GM21576 (cell line): Measurements from ENCODE around the gene SEMA4C.

Experiments
- ATAC-seq: cut with Tn5 transposase; IDR thresholded peaks from one replicate; pipeline ENCODE4 v1.9.1; 2021; ENCODE audit warnings: mild to moderate bottlenecking, moderate library complexity; ENCODE audit not compliant: unreplicated experiment

SEMA4C gene

DNA sequence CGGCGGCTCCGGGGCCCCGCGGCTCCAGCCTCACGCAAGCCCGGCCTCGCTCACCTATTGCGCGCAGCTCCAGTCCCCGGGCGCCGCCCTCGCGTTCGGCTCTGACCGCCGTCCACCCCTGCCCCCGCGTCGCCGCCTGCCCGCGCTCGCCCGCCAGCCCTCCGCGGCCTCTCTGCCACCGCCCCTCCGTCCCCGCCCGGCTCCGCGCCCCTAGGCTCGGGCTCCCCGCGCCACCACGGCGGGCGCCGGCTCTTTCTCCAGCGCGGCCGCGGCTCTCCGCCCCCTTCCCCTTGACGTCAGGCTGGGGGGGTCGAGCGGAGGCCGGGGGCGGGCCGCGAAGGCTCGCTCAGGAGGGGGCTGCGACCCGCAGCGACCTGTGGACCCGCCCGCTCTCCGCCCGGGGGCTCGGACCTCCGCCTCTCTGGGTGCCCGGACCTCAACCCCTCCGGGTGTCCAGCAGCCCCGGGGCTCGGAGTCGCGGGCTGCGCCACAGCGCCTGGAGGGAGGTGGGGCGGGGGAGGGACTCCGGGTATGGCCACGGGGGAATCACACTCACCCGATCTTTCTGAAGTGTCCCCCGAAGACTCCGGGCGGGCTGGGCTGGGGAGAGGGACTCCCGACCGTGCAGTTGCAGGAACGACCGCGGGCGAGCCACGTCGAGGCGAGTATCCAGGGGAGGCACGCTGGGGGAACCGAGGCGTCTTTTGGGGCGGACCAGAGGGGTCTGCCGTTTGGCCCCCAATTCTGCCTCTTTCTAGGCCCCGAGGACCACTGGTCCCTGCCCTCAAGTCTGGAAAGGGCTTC, at the start of gene SEMA4C:
Gene SEMA4C, minus strand, starts transcription at position 259 of the 804 bp plus-strand sequence. CDS start 2,194 bp downstream, outside the sequence.
- ATAC-seq = no peak

GRCh38 chr2:96918754-96919550, 49.1 kb upstream of the SEMA4C start:
- no peak for ATAC-seq

DNA sequence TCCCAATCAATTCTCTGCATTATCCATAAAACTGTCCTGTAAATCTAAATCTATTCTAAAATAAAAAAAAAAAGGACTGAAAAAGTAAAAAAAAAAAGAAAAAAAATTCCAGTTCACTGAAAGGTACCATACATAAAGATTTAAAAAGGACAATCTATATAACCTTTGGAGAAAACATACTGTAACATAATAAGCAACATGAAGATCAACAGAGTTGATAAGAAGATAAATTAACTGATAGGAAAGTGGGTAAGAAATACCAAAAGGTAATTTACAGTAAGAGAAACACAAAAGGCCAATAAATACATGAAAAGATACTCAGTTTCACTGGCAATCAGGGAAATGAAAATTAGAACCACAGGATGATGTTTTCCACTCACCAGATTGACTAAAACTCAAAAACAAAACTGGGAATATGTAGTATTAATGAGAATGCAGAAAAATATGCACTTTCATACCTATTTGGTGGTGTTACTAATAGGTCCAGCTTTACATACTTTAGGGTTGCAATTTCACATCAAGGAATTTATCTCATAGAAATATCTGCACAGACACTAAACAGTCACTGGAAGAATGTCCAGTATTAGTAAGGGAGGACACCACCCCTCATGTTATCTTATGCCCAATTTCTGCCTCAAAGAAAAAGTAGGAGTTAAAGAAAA, 48.3 kb upstream of the SEMA4C start:
- ATAC-seq = no peak

DNA sequence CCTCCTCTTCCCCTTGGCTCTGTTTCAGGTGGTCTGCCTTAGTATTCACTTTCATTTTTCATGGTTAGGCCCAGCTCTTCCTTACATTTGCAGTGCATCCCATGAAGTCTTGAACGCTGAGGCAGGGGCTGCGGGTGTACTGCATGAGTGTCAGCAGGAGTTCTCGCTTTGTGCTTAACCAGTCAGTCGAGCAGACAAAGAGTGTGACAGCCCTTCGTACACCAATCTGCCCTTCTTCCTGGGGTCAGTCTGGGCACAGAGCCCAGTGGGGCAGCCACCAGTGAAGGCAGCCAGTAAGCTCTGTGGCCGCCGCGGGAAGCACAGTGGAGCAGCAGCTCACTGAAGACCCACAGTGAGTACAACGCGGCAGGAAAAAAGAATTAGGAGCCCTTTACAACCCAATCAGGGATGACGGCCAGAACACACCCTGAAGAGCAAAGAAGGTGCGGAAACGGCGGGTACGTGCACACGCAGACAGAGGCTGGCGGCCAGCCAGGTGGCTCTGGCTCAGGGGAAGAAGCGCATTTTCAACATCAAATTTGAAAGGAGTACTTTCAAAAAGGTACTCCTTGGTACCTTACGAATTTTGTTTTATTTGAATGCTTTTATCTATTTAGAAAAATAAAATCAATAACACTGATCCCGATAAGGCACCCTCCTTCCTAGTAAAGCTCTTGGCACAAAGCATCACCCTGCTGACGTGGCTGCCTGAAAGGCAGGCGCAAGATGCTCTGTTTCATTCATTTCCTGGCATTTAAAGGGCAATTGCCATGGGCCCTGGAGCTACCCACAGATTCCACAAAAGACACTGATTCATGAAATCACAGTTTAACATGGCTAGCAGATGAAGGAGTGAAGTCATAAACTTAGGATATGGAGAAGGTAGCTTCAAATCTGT, 47.0 kb upstream of the SEMA4C start:
- ATAC-seq = no peak

DNA sequence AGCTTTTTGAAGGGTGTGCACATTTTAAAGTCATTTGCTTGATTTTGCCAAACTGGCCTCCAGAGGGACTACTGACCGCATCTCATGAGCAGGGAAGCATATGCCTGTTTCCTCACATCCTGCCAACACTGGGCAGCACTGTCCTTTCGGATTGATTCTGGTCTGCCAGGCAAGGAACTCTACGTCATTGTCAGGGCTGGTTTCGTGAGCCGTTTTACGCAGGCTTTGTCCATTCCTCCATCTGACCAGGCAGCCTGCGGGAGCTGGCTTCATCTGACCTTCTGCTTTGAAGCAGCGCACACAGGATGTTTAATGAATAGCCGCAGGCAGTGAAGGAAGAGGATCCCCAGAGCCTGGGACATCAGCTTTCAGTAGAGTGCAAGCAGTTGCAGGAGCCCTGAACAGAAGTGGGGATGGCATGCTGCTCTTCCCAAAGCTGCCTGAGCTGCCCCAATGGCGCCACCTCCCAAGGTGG, 46.3 kb upstream of the SEMA4C start:
- no peak for ATAC-seq

- ATAC-seq = no peak
These were observed 44.5 kb upstream of the SEMA4C start for GRCh38 chr2:96914332-96914731.

GRCh38 chr2:96913398-96914202, 43.7 kb upstream of the SEMA4C start:
- ATAC-seq = no peak

DNA sequence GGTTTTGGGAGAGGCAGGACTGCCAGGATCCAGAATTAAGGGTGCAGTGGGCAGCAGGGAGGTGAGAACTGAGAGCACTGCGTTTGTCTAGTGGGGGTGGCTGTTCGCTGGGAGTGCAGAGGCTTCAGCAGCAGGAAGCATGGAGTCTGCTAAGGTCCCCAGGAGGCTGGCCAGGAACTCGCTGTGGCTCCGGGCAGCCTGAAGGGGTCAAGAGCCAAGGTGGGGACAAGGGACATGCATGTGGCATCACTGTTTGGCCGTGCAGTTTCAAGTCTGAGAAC, 43.2 kb upstream of the SEMA4C start:
- no peak for ATAC-seq

GRCh38 chr2:96912346-96913116, 42.7 kb upstream of the SEMA4C start:
- ATAC-seq = no peak

GRCh38 chr2:96909611-96910021, 39.7 kb upstream of the SEMA4C start:
- ATAC-seq = no peak

DNA sequence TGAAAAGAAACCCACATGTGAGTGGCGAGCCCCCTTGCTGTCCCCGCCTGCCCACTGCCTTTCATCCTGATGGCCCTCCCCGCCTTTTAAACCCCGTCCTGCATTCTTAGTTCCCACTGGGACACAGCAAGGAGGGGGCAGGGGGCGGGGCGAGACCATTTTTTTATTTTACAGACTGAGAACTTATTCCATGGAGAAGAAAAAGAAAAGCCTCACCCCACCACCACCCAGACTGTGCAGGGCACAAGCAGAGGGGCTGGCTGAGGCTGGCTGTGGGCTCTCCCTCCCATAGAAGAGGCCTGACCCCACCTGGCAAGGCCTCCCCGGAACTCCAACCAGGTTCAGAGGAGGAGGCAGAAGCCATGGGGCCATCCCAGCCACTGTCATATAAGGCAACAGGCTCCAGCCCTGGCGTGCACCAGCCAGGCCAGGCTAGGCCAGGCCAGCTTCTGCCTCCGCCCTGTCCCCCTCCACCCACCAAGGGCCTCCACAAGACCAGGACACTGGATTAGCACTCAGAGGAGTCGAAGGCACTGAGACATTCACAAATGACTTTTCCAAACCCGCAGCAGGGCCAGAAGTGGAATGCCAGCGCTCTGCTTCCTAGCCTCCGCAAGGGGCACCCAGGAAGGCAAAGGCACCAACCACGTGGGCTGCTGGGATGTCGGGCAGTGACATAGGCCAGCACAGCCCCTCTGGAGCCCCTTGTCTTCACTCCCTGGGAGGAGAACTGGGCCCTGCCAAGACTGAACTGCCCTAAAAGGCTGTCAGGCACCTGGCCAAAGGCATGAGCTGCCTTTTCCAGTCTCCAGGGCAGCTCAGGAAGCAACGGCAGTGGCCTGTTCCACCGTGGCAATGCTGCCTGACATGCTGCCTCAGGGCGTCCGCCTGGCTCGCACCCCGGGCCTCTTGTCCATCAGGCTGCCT, 37.5 kb upstream of the SEMA4C start:
- no peak for ATAC-seq

DNA sequence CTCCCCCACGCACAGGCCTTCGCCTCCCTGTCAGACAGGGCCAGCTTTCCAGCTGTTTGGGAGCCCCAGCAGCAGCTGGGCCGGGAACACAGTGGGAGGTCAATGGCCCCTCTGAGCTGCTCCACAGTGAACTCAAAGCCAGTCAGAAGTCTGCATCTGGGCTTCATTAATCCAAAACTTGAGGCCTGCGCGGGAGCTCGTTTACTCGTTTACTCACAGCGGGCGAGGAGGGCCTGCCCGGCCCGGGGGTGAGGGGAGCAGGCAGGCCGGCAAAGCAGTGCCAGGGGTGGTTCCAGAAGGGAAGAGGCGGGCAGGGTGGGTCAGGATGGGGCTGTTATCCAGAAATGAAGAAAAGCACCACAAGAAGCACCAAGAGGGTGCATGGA, 36.8 kb upstream of the SEMA4C start:
- no peak for ATAC-seq

DNA sequence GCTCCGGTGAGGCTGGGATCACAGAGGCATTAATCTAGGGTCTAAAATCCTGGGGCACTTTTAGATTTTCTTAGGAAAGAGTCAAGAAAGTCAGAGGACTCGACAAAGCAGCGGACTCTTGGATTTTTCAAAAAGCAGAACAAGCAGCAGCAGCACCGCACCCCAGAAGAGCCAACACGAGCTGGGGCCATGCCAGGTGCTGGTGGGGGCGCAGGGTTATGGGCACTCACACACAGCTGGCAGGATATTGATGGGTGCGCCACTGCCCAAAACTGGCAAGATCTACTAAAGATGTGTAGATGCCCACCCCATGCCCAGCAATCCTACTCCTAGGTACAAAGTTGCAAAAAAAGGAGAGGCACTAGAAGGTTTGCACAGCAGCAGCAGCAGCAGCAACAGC, 33.9 kb upstream of the SEMA4C start:
- no peak for ATAC-seq

- no peak for ATAC-seq
These were observed 33.4 kb upstream of the SEMA4C start for GRCh38 chr2:96903318-96903717.

DNA sequence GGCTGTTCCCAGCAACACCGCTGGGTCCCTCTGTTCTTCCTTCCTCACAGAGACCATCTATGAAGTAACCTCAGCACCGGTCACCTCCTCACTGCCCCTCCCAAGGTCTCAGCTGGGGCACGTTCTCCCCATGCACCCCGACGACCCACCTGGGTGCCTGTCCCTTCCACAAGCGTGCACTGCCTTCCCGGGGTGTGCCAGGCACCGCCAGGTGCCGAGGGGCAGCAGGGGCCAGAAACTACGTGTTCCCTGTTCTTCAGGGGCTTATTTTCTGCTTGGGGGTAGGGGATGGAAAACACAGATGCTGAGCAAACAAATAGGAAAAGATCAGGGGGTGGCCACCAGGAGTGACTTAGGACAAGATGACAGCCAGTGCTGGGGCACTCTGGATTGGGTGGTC, 30.4 kb upstream of the SEMA4C start:
- ATAC-seq = no peak

DNA sequence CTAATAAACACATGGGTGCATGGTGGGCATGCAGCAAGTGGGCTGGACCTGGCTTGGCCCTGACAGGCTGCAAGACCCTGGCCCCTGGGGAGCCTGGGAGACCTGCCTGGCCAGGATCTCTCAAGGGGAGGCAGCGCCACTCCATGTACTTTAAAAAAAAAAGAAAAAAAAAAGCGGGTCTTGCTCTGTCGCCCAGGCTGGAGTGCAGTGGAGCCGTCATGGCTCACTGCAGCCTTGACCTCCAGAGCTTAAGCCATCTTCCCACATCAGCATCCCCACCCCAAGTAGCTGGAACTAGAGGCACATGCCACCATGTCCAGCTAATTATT, 29.5 kb upstream of the SEMA4C start:
- no peak for ATAC-seq

DNA sequence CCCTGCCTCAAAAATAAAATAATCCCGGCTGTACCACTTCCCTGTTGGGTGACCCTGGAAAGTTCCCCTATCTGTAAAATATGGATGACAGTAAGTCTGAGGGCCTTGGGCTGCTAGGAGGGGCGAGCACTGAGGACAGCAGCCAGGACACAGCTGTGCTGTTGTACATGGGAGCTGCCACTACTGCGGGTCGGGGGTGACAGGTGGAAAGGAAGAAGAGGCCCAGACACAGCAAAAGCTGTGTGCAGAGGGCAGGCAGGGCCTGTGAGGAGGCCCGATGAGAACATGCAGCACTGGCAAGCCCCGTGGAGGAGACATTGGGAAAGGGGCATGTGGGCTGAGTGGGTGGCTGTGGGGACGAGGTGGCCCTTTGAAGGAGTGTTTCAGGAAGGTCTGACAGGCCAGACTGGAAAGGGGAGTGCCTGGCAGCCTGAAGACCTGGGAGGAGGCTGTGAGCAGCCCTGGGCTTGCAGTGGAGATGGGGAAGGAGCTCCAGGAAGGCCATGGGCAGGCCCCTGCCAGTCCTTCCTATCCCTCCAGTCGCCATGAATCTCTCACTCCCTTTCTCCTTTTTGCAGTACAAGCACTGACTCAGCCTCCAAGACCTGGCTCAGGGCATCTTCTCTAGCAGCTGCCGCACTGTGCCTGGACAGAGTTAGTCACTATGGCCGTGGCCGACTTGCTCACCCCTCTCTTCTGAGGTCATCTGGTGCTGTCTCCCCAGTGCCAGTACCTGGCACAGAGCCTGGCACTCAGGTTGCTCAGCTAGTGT, 28.9 kb upstream of the SEMA4C start:
- ATAC-seq = no peak

DNA sequence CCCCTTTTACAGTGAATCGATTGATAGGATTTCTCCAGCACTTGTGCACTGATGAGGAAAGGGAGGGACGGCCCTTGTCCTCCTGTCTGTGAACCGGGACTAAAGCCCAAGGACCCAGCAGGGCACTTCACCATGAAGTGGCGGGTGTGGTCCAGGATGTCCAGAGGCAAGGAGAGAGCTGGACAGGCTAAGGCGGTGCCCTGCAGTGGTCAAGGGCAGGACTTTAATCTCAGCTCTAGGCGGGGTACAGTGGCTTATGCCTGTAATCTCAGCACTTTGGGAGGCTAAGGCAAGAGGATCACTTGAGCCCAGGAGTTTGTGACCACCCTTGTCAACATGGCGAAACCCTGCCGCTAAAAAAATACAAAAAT, 28.2 kb upstream of the SEMA4C start:
- no peak for ATAC-seq
